ENCODE results near the gene RBM44. TPM values are rescaled to one million over a fixed set of nuclear protein-coding genes. Genes with fewer than 3 reads are reported as not detected.
"Not testable (repeated sequence)": the region's sequence is repeated elsewhere in the genome, so short reads cannot be mapped to it uniquely, and the experiment has no call there.

The RBM44 gene, protein sequence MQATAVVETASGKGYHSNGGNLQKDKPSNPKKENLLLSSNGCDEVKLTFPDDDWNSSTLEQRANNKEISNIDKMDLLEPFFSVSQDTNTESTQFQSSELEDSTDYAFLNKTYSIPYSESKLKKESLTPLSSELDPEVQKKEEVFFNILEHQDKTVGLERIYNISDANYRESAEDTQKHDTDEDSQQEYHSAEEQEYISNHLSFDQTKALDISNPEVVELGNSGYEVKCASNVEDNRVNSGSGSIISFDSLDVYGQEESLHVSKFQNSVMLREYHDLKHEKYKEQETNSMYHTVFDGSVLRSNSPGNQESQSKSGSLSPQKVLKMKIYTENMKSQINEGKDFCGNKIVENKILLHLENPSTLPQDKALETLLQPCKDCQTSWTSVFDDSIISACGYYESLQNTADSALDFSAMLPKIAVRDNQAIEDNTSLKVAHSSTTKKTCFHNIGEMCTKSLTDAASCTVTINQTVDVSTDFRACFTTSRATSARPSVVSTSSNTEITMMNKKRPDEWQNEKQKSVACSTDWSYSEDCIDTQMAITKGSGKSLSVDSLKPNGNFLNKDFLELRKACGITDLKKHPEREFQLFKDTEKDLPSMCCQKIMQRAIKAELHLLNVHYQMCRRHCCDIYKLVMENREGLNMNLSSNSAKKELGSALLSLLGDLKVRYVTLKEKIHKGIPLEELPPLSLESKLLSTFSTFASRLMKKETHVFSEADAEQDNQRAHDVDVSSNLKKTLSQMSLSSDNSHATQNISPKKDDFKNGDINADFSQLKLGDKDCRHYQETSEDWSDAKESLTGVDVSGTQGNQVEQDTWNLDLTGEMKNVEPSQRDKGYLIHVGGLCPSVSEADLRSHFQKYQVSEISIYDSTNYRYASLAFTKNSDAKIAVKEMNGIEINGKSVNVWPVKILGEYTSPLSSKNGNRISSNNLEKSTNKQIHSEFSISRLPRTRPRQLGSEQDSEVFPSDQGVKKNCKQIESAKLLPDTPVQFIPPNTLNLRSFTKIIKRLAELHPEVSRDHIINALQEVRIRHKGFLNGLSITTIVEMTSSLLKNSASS
- total RNA-seq: 1.2 TPM

DNA sequence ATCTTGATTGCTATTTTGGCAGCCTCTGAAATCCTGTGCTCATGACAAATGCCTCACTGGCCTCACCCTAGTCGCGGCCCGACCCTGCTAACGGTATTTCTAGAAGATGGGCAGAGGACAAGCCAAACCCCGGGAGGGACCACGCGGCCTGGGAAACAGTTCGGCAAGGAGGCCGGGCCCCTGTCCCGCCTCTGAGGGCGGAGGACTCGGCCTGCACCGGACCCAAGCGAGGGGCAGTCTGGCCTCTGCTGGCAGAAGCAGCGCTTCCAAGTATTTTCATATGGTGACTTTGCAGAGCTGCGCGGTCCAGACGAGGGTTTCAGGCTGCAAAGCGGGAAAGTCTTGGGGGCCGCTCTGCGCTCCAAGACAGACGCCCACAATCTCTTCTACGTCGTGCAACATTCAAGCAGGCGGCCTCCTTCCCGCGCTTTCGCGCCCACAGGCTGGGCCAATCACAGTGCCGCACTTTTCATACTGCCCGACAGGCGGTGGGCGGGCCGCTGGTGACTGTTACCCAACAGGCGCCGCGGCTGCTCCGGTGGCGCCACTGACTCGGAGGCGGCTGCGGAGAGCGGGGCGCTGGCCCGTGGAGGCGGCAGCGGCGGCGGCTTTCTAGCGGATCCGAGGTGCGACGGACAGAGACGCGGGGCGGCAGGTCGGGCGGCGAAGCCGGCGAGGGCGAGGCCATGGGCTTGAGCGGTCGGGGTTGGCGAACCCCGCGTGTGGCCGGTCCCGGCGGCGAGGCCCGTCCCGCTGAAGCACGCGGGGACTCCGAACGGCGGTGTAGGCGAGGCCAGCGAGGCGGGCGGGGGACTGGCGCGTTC lies at the start of gene RBM44:
Gene RBM44 (plus strand): TSS at position 544 of the 824 bp plus-strand sequence. CDS start 14,831 bp downstream, outside the sequence.
- DNase-seq (ENCODE audit: low spot score) (no peak), ATAC-seq (no peak)
- intact Hi-C loops (cut with DNase I): no loop called here

DNA sequence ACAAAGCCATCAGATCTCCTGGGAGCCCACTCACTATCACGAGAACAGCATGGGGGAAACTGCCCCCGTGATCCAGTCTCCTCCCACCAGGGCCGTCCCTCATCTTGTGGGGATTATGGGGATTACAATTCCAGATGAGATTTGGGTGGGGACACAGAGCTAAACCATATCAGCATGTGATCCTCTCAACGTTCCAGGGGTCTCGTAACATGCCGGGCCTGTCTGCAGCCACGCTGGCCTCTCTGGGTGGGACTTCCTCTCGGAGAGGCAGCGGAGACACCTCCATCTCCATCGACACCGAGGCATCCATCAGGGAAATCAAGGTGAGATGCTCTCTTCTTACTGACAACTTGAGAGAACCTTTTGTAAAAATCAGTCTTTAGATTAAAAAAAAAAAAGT lies 49.6 kb upstream of the RBM44 start:
- DNase-seq (ENCODE audit: low spot score): no peak
- ATAC-seq: no peak
- intact Hi-C loops (cut with DNase I): no loop called here

DNA sequence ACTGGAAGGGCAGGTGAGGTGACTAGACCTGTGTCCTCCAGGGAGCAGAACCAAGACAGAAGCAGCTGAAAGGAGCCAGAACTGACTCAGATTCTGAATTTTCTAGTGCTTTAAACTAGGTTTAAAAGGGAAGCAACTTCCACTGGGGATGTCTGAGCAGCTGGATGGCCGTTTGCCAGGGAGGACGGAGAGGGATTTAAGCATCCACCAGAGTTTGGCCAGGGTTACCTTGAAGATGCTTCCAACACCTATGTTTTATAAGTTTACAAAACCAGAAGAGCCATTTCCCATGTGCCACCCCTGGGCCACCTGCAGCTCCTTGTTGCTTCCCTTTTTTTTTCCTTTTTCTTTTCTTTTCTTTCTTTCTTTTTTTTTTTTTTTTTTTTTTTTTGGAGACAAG lies 48.6 kb upstream of the RBM44 start:
- ATAC-seq (no peak), DNase-seq (ENCODE audit: low spot score) (no peak)
- intact Hi-C loops (cut with DNase I): no loop called here

DNA sequence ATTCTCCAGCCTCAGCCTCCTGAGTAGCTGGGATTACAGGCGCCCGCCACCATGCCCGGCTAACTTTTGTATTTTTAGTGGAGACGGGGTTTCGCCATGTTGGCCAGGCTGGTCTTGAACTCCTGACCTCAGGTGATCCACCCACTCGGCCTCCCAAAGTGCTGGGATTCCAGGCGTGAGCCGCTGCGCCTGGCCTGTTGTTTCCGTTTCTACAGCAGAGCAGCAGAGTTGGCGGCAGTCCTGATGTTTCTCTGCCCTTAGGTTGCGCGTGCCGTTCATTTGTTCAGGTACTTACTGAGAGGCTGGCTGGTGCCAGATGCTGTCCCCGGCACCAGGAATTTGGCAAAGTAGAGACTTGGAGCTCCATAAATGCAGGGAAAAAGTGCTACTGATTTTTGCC lies 48.1 kb upstream of the RBM44 start:
- intact Hi-C loops (cut with DNase I); ATAC-seq: not testable (repeated sequence)

GRCh38 chr2:237752761-237753165 lies 45.8 kb upstream of the RBM44 start:
- intact Hi-C loops (cut with DNase I): no loop called here
- ATAC-seq (no peak), DNase-seq (ENCODE audit: low spot score) (no peak)

More for the DNA sequence above, 48.1 kb upstream of the RBM44 start:
- DNase-seq (ENCODE audit: low spot score): not testable (repeated sequence)

- DNase-seq (ENCODE audit: low spot score) (no peak), ATAC-seq (no peak)
- intact Hi-C loops (cut with DNase I): no loop called here
These were observed 44.4 kb upstream of the RBM44 start for GRCh38 chr2:237754182-237754581.

- no peak for DNase-seq (ENCODE audit: low spot score)
- no peak for ATAC-seq
- intact Hi-C loops (cut with DNase I): no loop called here
These were observed 43.8 kb upstream of the RBM44 start for GRCh38 chr2:237754626-237755248.

- ATAC-seq (no peak), DNase-seq (ENCODE audit: low spot score) (no peak)
- intact Hi-C loops (cut with DNase I): no loop called here
These were observed 41.0 kb upstream of the RBM44 start for GRCh38 chr2:237757616-237758015.

DNA sequence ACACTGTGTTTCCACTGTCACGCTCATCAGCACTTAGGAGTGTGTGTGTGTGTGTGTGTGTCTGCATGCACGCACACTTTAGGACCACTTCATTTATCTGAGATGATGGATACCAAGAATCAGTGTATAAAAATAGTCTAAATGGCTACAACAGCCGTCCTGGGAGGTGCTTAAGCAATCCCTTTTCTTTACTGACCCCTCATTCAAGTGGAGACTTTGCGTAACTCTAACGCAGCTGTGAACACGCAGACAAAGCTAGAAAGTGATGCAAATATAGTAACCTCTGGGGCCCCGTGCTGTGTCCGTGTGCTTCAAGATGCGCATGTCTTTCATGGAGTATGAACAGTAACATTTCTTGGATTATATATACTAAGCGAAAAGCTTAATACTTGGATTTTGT lies 40.4 kb upstream of the RBM44 start:
- ATAC-seq (no peak), DNase-seq (ENCODE audit: low spot score) (no peak)
- intact Hi-C loops (cut with DNase I): no loop called here

GRCh38 chr2:237759176-237759575 lies 39.4 kb upstream of the RBM44 start:
- DNase-seq (ENCODE audit: low spot score) (no peak), ATAC-seq (no peak)
- intact Hi-C loops (cut with DNase I): no loop called here

DNA sequence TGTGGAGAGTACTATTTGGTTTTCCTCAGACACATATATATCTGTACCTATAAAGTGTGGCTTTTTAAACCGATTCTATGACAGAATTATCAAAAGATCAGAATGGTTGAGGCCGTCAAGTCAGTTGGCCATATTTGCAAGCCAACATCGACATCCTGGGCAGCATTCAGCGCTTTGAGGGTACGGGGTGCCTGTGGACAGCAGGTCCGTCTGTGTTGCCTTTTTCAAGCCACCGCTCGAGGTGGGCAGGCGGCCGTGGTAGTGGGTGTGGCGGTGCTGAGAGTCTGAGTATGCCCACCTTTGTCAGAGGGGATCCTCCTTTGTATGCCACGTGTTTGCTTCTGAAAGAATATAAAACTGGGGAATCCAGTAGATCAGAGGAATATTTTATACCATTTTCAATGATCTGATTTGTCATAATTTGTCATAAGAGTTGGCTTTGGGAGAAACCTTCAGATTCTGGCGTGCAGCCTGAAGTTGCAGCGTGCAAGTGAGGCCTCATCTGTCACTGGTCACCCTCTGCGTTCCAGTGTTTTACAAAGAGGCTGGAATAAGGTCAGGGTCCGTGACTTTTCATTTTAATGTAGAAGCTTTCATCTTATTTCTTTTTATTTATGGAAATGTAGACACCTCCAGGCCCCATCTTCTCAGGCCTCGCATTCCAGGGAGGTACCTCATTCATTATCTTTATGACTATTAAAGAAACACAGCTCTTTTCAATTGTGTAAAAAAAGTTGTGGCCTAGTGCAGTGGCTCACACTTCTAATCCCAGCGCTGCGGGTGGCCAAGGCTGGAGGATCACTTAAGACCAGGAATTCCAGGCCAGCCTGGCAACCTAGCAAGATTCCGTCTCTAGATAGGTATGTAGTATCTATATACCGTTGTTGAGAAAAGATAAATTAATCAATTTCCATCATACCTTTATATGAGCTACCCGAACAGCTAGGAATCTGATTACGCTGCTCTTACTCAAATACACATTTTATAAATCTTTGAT lies 37.8 kb upstream of the RBM44 start:
- no peak for ATAC-seq
- intact Hi-C loops (cut with DNase I): no loop called here
- DNase-seq (ENCODE audit: low spot score): no peak

DNA sequence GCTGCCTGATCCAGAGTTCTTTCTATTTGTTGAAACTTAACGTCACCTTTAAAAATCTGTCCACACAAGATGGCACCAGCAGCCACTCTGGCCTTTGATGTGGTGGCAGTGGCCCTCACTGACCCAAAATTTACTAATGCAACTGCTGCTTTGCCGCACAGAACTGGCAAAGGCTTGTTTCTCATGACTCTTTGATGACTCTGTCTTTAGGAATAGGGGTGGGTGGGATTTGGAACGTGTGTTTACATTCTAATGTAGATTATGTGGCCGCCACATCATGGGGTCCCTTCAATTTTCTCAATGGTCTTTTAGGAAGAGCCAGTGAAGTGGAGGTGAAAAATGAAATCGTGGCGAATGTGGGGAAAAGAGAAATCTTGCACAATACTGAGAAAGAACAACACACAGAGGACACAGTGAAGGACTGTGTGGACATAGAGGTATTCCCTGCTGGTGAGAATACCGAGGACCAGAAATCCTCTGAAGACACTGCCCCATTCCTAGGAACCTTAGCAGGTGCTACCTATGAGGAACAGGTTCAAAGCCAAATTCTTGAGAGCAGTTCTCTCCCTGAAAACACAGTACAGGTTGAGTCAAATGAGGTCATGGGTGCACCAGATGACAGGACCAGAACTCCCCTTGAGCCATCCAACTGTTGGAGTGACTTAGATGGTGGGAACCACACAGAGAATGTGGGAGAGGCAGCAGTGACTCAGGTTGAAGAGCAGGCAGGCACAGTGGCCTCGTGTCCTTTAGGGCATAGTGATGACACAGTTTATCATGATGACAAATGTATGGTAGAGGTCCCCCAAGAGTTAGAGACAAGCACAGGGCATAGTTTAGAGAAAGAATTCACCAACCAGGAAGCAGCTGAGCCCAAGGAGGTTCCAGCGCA lies 36.0 kb upstream of the RBM44 start:
- ATAC-seq; intact Hi-C loops (cut with DNase I); DNase-seq (ENCODE audit: low spot score): not testable (repeated sequence)

DNA sequence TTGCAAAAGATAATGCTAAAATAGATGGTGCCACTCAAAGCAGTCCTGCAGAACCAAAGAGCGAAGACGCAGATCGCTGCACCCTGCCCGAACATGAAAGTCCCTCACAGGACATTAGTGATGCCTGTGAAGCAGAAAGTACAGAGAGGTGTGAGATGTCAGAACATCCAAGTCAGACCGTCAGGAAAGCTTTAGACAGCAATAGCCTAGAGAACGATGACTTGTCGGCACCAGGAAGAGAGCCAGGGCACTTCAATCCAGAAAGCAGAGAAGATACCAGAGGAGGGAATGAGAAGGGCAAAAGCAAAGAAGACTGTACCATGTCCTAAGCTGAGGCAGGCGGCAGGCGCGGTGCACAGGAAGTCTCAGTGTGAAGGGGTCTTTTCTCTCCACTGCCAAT lies 34.8 kb upstream of the RBM44 start:
- intact Hi-C loops (cut with DNase I): no loop called here
- DNase-seq (ENCODE audit: low spot score) (no peak), ATAC-seq (no peak)

DNA sequence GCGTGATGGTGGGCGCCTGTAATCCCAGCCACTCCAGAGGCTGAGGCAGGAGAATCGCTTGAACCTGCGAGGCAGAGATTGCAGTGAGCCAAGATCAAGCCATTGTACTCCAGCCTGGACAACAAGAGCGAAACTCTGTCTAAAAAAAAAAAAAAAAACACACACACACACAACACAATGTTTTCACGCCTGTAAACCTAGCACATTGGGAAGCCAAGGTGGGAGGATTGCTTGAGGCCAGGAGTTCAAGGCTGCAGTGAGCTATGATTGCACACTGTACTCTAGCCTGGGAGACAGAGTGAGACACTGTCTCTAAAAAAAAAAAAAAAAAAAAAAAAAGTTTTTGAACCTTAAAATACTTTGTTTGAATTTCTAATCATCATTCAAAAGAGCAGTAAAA lies 33.5 kb upstream of the RBM44 start:
- DNase-seq (ENCODE audit: low spot score); intact Hi-C loops (cut with DNase I); ATAC-seq: not testable (repeated sequence)

GRCh38 chr2:237765875-237766274 lies 32.7 kb upstream of the RBM44 start:
- DNase-seq (ENCODE audit: low spot score): no peak
- no peak for ATAC-seq
- intact Hi-C loops (cut with DNase I): no loop called here

DNA sequence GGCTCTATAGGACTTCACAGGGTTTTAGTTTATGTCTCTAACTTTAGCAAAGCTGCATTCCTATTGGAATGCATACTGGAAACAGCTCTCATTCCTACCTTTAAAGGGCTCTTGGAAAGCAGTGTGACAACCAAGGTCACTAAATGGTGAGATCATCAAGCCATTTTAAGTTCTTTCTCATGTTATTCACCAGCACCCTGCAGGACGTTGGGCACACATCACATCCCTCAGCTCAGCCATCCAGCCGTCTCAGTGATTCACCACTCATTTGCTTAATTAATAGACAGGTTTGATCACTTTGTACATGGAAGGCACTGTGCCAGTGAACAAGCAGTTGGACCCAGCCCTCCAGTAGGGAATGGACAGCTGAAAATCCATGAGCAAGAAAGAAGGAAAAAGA lies 32.2 kb upstream of the RBM44 start:
- intact Hi-C loops (cut with DNase I): no loop called here
- no peak for DNase-seq (ENCODE audit: low spot score)

More for the DNA sequence above, 32.2 kb upstream of the RBM44 start:
- ATAC-seq: no peak

Measured in sciatic nerve (tissue), 2 donors.